Activated CD4-positive, alpha-beta T cell treated with anti-CD3 and anti-CD28 coated beads, Interleukin-10, Interleukin-2, amounts not matched to agents 100 ng/mL and 50 ng/mL, durations not matched to agents 16 hours and 8 hours (primary cell): ENCODE results near the gene EFCAB11.
A peak's percentile ranks its signal among the peaks of the same experiment; 100 is the strongest.

Source experiments
- DNase-seq: peaks from one replicate; pipeline ENCODE4 v3.0.0-alpha.2; 2020

The EFCAB11 gene

DNA sequence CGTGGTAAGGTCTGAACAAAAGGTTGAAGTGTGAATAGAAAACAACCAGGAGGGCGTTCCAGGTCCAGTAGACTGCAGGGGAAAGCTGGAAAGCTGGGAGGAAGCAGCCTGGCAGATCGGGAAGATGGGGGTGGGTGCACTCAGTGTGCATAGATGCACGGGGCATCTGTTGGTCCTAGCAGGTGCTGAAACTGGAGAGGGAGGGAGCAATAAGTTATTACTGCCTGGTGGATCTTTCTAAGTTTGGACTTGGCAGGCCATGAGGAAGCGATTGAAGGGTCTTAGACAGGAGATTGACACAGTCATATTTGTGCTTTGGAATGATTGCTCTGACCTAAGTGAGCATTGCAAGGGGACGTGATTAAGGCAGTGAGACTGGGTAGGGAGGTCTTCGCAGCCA is 194.4 kb downstream of the EFCAB11 start:
- no peak for DNase-seq

DNA sequence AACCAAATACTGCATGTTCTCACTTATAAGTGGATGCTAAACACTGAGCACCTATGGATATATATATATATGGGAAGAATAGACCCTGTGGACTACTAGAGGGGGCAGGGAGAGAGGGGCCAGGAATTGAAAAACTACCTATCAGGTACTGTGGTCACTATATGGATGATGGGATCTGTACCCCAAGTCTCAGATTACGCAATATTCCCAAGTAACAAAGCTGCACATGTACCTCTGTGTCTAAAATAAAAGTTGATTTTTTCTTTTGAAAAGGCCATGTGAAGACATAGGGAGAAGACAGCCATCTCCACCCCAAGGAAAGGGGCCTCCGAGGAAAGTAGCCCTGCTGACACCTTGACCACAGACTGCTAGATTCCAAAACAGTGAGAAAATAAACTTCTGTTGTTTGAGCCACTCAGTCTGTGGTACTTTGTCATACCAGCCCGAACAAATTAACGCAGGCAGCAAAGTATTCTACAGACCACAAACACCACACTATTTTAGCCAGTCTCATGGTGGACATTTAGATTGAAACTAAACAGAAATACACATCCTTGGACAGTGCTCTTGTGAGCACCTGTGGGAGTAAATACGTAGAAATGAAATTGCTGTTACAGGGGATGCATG is 197.1 kb downstream of the EFCAB11 start:
- no peak for DNase-seq

DNA sequence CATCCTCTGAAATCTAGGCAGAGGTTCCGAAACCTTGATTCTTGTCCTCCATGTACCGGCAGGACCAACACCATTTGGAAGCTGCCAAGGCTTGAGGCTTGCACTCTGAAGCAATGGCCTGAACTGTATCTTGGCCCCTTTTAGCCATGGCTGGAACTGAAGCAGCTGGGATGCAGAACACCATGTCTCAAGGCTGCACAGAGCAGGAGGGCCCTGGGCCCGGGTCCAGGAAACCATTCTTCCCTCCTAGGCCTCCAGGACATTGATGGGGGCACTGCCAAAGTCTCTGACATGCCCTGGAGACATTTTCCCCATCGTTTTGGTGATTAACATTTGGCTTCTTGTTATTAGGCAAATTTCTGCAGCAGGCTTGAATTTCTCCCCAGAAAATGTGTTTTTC is 198.7 kb downstream of the EFCAB11 start:
- DNase-seq: no peak

DNA sequence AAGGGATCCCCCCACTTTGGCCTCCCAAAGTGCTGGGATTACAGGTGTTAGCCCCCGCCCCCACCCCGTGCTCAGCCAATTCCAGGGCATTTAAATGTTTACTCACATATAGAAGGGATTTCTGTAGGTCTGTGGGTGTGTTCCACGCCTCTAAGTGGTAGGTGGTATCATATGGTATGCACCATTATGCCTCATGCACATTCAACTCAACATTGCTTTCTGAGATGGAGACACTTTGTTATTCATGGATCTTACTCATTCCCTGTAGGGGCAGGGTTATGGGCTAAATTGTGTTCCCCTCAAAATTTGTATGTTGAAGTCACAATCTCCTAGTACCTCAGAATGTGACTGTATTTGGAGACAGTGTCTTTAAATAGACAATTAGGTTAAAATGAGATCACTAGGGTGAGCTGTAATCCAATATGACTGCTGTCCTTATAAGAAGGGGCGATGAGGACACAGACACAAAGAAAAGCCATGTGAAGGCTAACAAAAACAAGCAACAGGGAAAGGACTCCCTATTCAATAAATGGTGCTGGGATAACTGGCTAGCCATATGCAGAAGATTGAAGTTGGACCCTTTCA is 200.6 kb downstream of the EFCAB11 start:
- DNase-seq: no peak

DNA sequence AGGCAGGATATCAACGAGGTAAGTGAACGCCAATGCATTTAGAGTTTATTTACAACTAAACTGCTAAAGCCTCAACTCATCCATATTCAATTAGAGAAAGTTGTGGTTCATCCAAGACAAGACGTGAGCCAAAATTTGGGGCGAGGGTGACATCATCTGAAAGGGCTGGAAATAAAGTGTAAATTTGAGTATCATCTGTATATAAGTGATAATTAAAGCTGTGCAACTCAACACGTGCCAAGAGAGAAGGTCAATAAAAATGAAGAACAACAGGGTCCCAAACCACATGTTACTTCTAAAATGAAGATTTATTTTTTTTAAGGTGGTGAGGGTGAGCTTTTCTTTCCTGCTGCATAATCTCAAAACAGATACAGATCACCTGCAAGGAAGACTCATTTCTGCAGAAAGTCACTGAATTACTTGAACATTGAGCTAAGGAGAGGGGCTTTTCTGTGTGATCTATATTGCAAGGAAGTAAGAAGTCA is 203.6 kb downstream of the EFCAB11 start:
- peak; percentile 69 for DNase-seq

DNA sequence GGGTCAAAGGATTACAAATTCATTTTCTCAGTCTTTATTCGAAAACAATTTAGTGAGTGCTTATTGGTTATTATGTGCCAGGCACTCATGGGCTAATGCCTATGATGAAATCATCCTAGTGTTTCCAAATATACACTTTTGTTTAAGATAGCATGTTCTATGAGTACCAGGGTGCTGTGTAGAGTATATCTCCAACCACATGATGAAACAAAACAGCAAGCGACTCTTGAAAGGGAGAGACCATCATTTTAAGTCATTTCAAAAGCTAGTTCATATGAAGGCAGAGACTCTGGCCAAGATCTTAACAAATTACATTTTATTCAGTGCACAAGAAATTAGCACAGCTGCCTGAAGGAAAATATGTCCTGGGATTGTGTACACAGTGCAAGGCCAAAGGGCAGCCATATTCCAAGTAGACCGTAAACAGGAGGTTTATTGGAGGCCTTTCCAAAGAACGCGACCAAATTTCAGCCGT is 204.2 kb downstream of the EFCAB11 start:
- DNase-seq: no peak

DNA sequence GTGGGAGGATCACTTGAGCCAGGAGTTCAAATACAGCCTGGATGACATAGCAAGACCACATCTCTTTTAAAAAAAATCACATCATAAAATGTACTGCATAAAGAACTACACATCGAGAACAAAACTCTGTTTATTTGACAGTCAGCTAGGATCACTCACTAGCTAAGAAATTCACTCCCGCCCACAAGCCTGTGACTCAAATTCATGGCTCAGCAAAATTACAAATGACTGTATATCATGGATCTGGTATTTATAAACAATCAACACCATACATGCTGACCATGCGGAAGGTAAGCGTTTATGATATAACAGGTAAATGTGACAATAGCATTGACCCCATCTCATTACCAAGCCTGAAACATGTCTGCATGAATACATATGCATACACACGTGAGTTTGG is 206.5 kb downstream of the EFCAB11 start:
- DNase-seq: no peak

DNA sequence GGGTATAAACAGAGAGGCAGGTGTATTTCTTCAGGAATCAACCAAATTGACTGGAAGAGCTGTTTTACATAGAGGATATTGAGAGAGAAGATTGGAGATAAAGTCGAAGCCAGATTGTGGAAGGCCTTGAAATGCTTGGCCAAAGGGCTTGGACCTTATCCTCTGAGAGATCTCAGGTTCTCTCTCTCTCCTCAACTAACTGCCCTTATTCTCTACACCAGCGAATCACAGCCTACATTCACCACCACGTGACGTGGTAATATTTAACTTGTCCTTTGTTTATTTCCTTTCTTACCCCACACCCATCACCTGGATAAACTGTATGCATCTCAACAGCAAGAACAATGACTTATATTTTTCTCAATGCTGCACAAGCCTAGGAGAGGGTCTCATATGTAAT is 207.4 kb downstream of the EFCAB11 start:
- DNase-seq: no peak

DNA sequence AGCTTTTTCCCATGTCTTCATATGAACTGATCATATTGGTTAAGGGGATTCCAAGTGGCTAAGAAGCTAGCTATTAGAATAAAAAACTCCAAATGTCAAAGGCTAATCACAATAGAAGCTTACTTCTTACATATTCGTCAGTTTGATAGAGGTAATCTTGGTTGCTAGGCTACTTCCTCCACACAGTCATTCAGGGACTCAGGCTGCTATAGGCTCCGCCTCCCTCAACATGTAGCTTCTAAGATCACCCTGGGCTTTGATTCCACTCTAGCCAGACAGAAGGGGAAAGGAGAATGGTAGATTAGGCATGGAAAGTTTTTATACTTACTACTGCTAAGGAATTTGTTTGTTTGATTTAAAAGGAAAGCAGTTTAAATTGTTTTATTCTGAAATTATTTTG is 207.9 kb downstream of the EFCAB11 start:
- peak; percentile 38 for DNase-seq

DNA sequence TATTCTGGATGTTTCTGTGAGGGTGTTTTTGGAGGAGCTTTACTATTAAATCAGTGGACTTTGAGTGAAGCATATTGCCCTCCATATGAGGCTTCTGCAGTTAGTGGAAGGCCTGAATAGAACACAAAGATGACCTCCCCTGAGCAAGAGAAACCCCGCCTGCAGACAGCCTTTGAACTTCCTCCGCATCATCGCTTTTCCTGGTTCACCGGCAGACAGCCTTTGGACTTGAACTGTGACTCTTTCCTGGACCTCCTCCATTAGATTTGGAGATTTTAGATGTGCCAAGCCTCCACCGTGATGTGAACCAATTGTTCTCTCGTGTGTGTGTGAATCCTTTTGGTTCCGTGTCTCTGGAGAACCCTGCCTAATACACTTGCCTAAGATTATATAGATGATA is 208.4 kb downstream of the EFCAB11 start:
- no peak for DNase-seq
